IPS-18c (cell line): ENCODE data around the gene ZC3H11A.
A peak's percentile ranks its signal among the peaks of the same experiment; 100 is the strongest.
"Not testable (repeated sequence)": the region's sequence is repeated elsewhere in the genome, so short reads cannot be mapped to it uniquely, and the experiment has no call there.

ENCODE experiments used
- H3K4me3 ChIP-seq: 2 replicates; pipeline ENCODE4 v1.7.0; 2013; ENCODE audit warnings: low read depth, mild to moderate bottlenecking, low read length, moderate library complexity; ENCODE audit not compliant: insufficient read depth
- H3K9me3 ChIP-seq: one replicate; pipeline ENCODE4 v1.6.1; 2013; ENCODE audit warnings: mild to moderate bottlenecking, low read length, moderate library complexity; ENCODE audit not compliant: control insufficient read depth, insufficient read depth

Gene ZC3H11A

GRCh38 chr1:203795441-203796235, at the start of gene ZC3H11A, which contains the start of gene ZBED6:
Gene ZC3H11A, plus strand, starts transcription at chr1:203795623. Its CDS starts 21,448 bp downstream, at chr1:203817071.
Gene ZBED6, plus strand, starts transcription at chr1:203795623. Its CDS starts 1,900 bp downstream, at chr1:203797523.
- peak within 1 kb of the TSS; percentile 84 for H3K4me3 ChIP-seq
- peaks cover 2% of the 10 kb centered on the region for H3K9me3 ChIP-seq

GRCh38 chr1:203746281-203746680, 49.1 kb upstream of the ZC3H11A start:
- no peak overlapping the region for H3K4me3 ChIP-seq
- no peaks in the 10 kb centered on the region for H3K9me3 ChIP-seq

- no peak overlapping the region for H3K4me3 ChIP-seq
- no peaks in the 10 kb centered on the region for H3K9me3 ChIP-seq
Observed at GRCh38 chr1:203751051-203751450, 44.4 kb upstream of the ZC3H11A start.

- H3K9me3 ChIP-seq, H3K4me3 ChIP-seq: not testable (repeated sequence)
Observed at GRCh38 chr1:203751618-203752361, 43.6 kb upstream of the ZC3H11A start.

GRCh38 chr1:203754455-203754864, 41.0 kb upstream of the ZC3H11A start:
- H3K4me3 ChIP-seq, result no peak overlapping the region

GRCh38 chr1:203756036-203756435, 39.4 kb upstream of the ZC3H11A start:
- Histone ChIP-seq H3K4me3 (no peak overlapping the region), H3K9me3 (no peaks in the 10 kb centered on the region)

More at GRCh38 chr1:203754455-203754864, 41.0 kb upstream of the ZC3H11A start:
- no peaks in the 10 kb centered on the region for H3K9me3 ChIP-seq

- not testable (repeated sequence) for H3K4me3 ChIP-seq, H3K9me3 ChIP-seq
Observed at GRCh38 chr1:203758749-203759148, 36.7 kb upstream of the ZC3H11A start.

GRCh38 chr1:203760506-203760905, 34.9 kb upstream of the ZC3H11A start:
- Histone ChIP-seq H3K4me3 (no peak overlapping the region), H3K9me3 (no peaks in the 10 kb centered on the region)

GRCh38 chr1:203761958-203762357, 33.5 kb upstream of the ZC3H11A start:
- H3K4me3 ChIP-seq, H3K9me3 ChIP-seq: not testable (repeated sequence)

GRCh38 chr1:203763505-203763904, 31.9 kb upstream of the ZC3H11A start:
- Histone ChIP-seq H3K9me3 (no peaks in the 10 kb centered on the region), H3K4me3 (no peak overlapping the region)

- Histone ChIP-seq H3K4me3 (no peak overlapping the region), H3K9me3 (no peaks in the 10 kb centered on the region)
Observed at GRCh38 chr1:203764105-203765028, 31.1 kb upstream of the ZC3H11A start.

GRCh38 chr1:203765029-203765837, 30.2 kb upstream of the ZC3H11A start, which contains the start of gene LAX1:
Gene LAX1, plus strand, starts transcription at chr1:203765183. Its CDS starts 383 bp downstream, at chr1:203765566.
- no peaks in the 10 kb centered on the region for H3K9me3 ChIP-seq
- H3K4me3 ChIP-seq, result no peak within 1 kb of the TSS

GRCh38 chr1:203768256-203768655, 27.2 kb upstream of the ZC3H11A start:
- no peak overlapping the region for H3K4me3 ChIP-seq
- no peaks in the 10 kb centered on the region for H3K9me3 ChIP-seq

- no peak overlapping the region for H3K4me3 ChIP-seq
Observed at GRCh38 chr1:203769505-203770343, 25.7 kb upstream of the ZC3H11A start.

GRCh38 chr1:203771901-203772301, 23.5 kb upstream of the ZC3H11A start:
- Histone ChIP-seq H3K9me3 (no peaks in the 10 kb centered on the region), H3K4me3 (no peak overlapping the region)

More at GRCh38 chr1:203769505-203770343, 25.7 kb upstream of the ZC3H11A start:
- H3K9me3 ChIP-seq, result no peaks in the 10 kb centered on the region

GRCh38 chr1:203772836-203773235, 22.6 kb upstream of the ZC3H11A start:
- Histone ChIP-seq H3K4me3 (no peak overlapping the region), H3K9me3 (no peaks in the 10 kb centered on the region)
